IMR-90 (cell line): ENCODE results near the gene TBX10. TPM values are rescaled to one million over a fixed set of nuclear protein-coding genes. Genes with fewer than 3 reads are reported as not detected.

Experiments
- ATAC-seq: fragments of 200-7000 bp; cut with Tn5 transposase; 2 replicates; pipeline ENCODE4 v1.9.1; 2020; ENCODE audit warnings: low read depth, mild to moderate bottlenecking, moderate library complexity
- BruUV-seq: library from RNA; stranded (reverse); fragments of 400-500 nt; replicated peaks from 2 replicates; lab custom pipeline; 2021; lab: Mats Ljungman, UMichigan
- CTCF ChIA-PET: fragments of 300-600 bp; formaldehyde crosslinking; extraction: SDS; loops from one replicate; lab custom pipeline; 2021; ENCODE audit warnings: antibody characterized with exemption; lab: Yijun Ruan, JAX
- POLR2A ChIA-PET: fragments of 300-600 bp; sonication (Branson Sonifier 250); formaldehyde crosslinking; loops from one replicate; lab custom pipeline; 2022; ENCODE audit warnings: antibody characterized with exemption; ENCODE audit not compliant: unreplicated experiment; lab: Charles Lee
- DNase-seq: peaks from one replicate; pipeline ENCODE4 v3.0.0; 2013
- H2AFZ ChIP-seq: replicated peaks from 2 replicates; pipeline ENCODE3; 2013; ENCODE audit warnings: low read length, mild to moderate bottlenecking; ENCODE audit not compliant: poor library complexity
- H2AK5ac ChIP-seq: 2 replicates; pipeline ENCODE4 v1.6.1; 2013; ENCODE audit warnings: low read depth, low read length, inconsistent platforms
- H2AK9ac ChIP-seq: replicated peaks from 2 replicates; pipeline ENCODE3; 2013; ENCODE audit warnings: mild to moderate bottlenecking, low read depth, low read length, moderate library complexity; ENCODE audit not compliant: poor library complexity
- H2BK120ac ChIP-seq: 2 replicates; pipeline ENCODE4 v1.6.1; 2013; ENCODE audit warnings: low read depth, low read length, inconsistent platforms
- H2BK15ac ChIP-seq: 3 replicates; pipeline ENCODE4 v1.6.1; 2013; ENCODE audit warnings: low read depth, low read length, inconsistent platforms
- H2BK20ac ChIP-seq: 2 replicates; pipeline ENCODE4 v1.6.1; 2013; ENCODE audit warnings: low read depth, mild to moderate bottlenecking, inconsistent platforms, low read length, moderate library complexity
- H2BK5ac ChIP-seq: 2 replicates; pipeline ENCODE4 v1.6.1; 2013; ENCODE audit warnings: mild to moderate bottlenecking, low read depth, low read length, inconsistent platforms; ENCODE audit not compliant: poor library complexity, severe bottlenecking
- H3K14ac ChIP-seq: replicated peaks from 2 replicates; pipeline ENCODE4 v1.6.1; 2013; ENCODE audit warnings: low read depth, low read length, inconsistent platforms
- H3K18ac ChIP-seq: 2 replicates; pipeline ENCODE4 v1.6.1; 2013; ENCODE audit warnings: low read depth, low read length, control low read depth
- H3K23ac ChIP-seq: 2 replicates; pipeline ENCODE4 v1.6.1; 2013; ENCODE audit warnings: low read depth, low read length, inconsistent platforms
- H3K27ac ChIP-seq: 2 replicates; pipeline ENCODE4 v1.5.1; 2013; ENCODE audit warnings: mild to moderate bottlenecking, control low read depth, low read length; ENCODE audit not compliant: insufficient read depth
- H3K27me3 ChIP-seq: 2 replicates; pipeline ENCODE4 v1.6.1; 2013; ENCODE audit warnings: low read length; ENCODE audit not compliant: control insufficient read depth, insufficient read depth
- H3K36me3 ChIP-seq: 2 replicates; pipeline ENCODE4 v1.6.1; 2013; ENCODE audit warnings: low read length, mixed read lengths; ENCODE audit not compliant: control insufficient read depth, insufficient read depth
- H3K4ac ChIP-seq: 2 replicates; pipeline ENCODE4 v1.6.1; 2013; ENCODE audit warnings: low read depth, low read length, inconsistent platforms
- H3K4me1 ChIP-seq: 2 replicates; pipeline ENCODE4 v1.6.1; 2013; ENCODE audit warnings: low read length, mixed read lengths; ENCODE audit not compliant: control insufficient read depth, insufficient read depth
- H3K4me2 ChIP-seq: 2 replicates; pipeline ENCODE4 v1.6.1; 2013; ENCODE audit warnings: low read depth, mild to moderate bottlenecking, control low read depth, low read length, moderate library complexity
- H3K4me3 ChIP-seq: 2 replicates; pipeline ENCODE4 v1.5.1; 2013; ENCODE audit warnings: low read depth, mild to moderate bottlenecking, control low read depth, low read length, moderate library complexity; ENCODE audit not compliant: insufficient read depth
- H3K56ac ChIP-seq: 2 replicates; pipeline ENCODE4 v1.6.1; 2013; ENCODE audit warnings: low read length, inconsistent platforms; ENCODE audit not compliant: insufficient read depth; ENCODE audit errors: extremely low read depth
- H3K79me1 ChIP-seq, 2 experiments: 2 replicates each; pipeline ENCODE4 v1.6.1; 2013; ENCODE audit warnings: low read length in 2 of 2, inconsistent platforms in 1 of 2, low read depth in 1 of 2
- H3K9ac ChIP-seq: 2 replicates; pipeline ENCODE4 v1.6.1; 2013; ENCODE audit warnings: low read depth, low read length, control low read depth
- H3K9me1 ChIP-seq: 2 replicates; pipeline ENCODE4 v1.6.1; 2013; ENCODE audit warnings: low read length, inconsistent platforms; ENCODE audit not compliant: insufficient read depth
- H3K9me3 ChIP-seq: 2 replicates; pipeline ENCODE4 v1.6.1; 2013; ENCODE audit warnings: low read length; ENCODE audit not compliant: control insufficient read depth, insufficient read depth
- H4K20me1 ChIP-seq: 2 replicates; pipeline ENCODE4 v1.6.1; 2013; ENCODE audit warnings: low read length, inconsistent platforms; ENCODE audit not compliant: insufficient read depth
- H4K5ac ChIP-seq: 2 replicates; pipeline ENCODE4 v1.6.1; 2013; ENCODE audit warnings: mild to moderate bottlenecking, low read depth, low read length, control low read depth
- H4K8ac ChIP-seq, 2 experiments: 2 replicates each; pipeline ENCODE4 v1.6.1; 2013; ENCODE audit warnings: low read depth in 2 of 2, low read length in 2 of 2, control low read depth in 1 of 2, inconsistent platforms in 1 of 2
- H4K91ac ChIP-seq: 2 replicates; pipeline ENCODE4 v1.6.1; 2013; ENCODE audit warnings: low read depth, low read length, inconsistent platforms; ENCODE audit not compliant: insufficient read depth
- BHLHE40 ChIP-seq: fragments of 150-350 bp; IDR thresholded peaks from 2 replicates; pipeline ENCODE4 v1.6.1; 2016; ENCODE audit warnings: mild to moderate bottlenecking, low read depth, low read length
- CEBPB ChIP-seq: IDR thresholded peaks from 2 replicates; pipeline ENCODE4 v1.6.1; 2012; ENCODE audit warnings: low read depth, low read length, improper control_type of control experiment
- CHD1 ChIP-seq: IDR thresholded peaks from 2 replicates; pipeline ENCODE4 v1.6.1; 2012; ENCODE audit warnings: low read depth, low read length, improper control_type of control experiment
- FOS ChIP-seq: fragments of 150-350 bp; IDR thresholded peaks from 2 replicates; pipeline ENCODE4 v1.6.1; 2016; ENCODE audit warnings: low read depth, low read length
- MAFK ChIP-seq: IDR thresholded peaks from 2 replicates; pipeline ENCODE4 v1.6.1; 2012; ENCODE audit warnings: low read depth, low read length, improper control_type of control experiment
- MAZ ChIP-seq: IDR thresholded peaks from 2 replicates; pipeline ENCODE4 v1.6.1; 2012; ENCODE audit warnings: low read depth, mild to moderate bottlenecking, low read length, improper control_type of control experiment, moderate library complexity, borderline replicate concordance
- MXI1 ChIP-seq: IDR thresholded peaks from 2 replicates; pipeline ENCODE4 v1.6.1; 2012; ENCODE audit warnings: low read depth, mild to moderate bottlenecking, low read length, moderate library complexity, borderline replicate concordance
- NFE2L2 ChIP-seq: fragments of 150-350 bp; IDR thresholded peaks from 2 replicates; pipeline ENCODE4 v1.6.1; 2016; ENCODE audit warnings: low read depth, mild to moderate bottlenecking, low read length
- POLR2A ChIP-seq: IDR thresholded peaks from 2 replicates; pipeline ENCODE4 v1.6.1; 2012; ENCODE audit warnings: mild to moderate bottlenecking, low read depth, low read length
- RCOR1 ChIP-seq: IDR thresholded peaks from 2 replicates; pipeline ENCODE4 v1.6.1; 2012; ENCODE audit warnings: mild to moderate bottlenecking, low read length, improper control_type of control experiment; ENCODE audit not compliant: insufficient replicate concordance
- RFX5 ChIP-seq: IDR thresholded peaks from 2 replicates; pipeline ENCODE4 v1.8.0; 2012; ENCODE audit warnings: low read depth, mild to moderate bottlenecking, low read length, moderate library complexity
- SMC3 ChIP-seq: fragments of 150-350 bp; IDR thresholded peaks from 2 replicates; pipeline ENCODE4 v1.6.1; 2016; ENCODE audit warnings: low read depth, mild to moderate bottlenecking, antibody characterized with exemption, low read length, moderate library complexity
- WGBS, 2 experiments: methylation state at CpG; one replicate each; pipeline versions ENCODE4 v1.1.5 to v1.1.7; 2013; ENCODE audit warnings: missing lambda C conversion rate in 2 of 2; ENCODE audit not compliant: insufficient read length in 1 of 2; ENCODE audit errors: extremely low coverage in 2 of 2; 5-methylcytosine and 5-hydroxymethylcytosine counted together
- dilution Hi-C: fragments of 300-500 bp; cut with HindIII; formaldehyde crosslinking; loops from one replicate; pipeline ENCODE4 v1.14.3; 2018; ENCODE audit warnings: low sequenced_read_pairs; ENCODE audit not compliant: unreplicated experiment
- in situ Hi-C: fragments of 300-500 bp; cut with MboI; formaldehyde crosslinking; loops from 3 replicates; pipeline ENCODE4 v1.14.3; 2019; ENCODE audit warnings: low sequenced_read_pairs, inconsistent platforms, mixed read lengths
- intact Hi-C: fragments of 100-400 bp; cut with micrococcal nuclease; formaldehyde crosslinking; loops from 2 replicates; pipeline ENCODE4 v1.10.0; 2022
- polyA plus RNA-seq, 3 experiments: library from polyadenylated mRNA; depleted of rRNA; stranded (reverse); fragments of >200 nt; gene quantifications; 2 replicates each; pipeline ENCODE4 v1.2.3, GENCODE V29; 2012; ENCODE audit warnings: low replicate concordance in 1 of 3
- total RNA-seq: library from RNA; depleted of rRNA; stranded (reverse); fragments of >200 nt; gene quantifications from 2 replicates; pipeline ENCODE4 v1.2.3, GENCODE V29; 2012
- TF ChIP-seq, protein P1 (sequence below): fragments of 150-350 bp; IDR thresholded peaks from 2 replicates; pipeline ENCODE4 v1.6.1; 2017; ENCODE audit warnings: mild to moderate bottlenecking, antibody characterized with exemption, low read length, low read depth
- TF ChIP-seq, protein P2 (sequence below): fragments of 150-350 bp; IDR thresholded peaks from 2 replicates; pipeline ENCODE4 v1.6.1; 2016; ENCODE audit warnings: low read depth, mild to moderate bottlenecking, low read length, moderate library complexity, borderline replicate concordance
- TF ChIP-seq, protein P3 (sequence below): conservative IDR thresholded peaks from 2 replicates; pipeline ENCODE4 v1.5.1; 2012; ENCODE audit warnings: mild to moderate bottlenecking, low read depth, low read length, improper control_type of control experiment

TBX10 gene
- total and polyA plus RNA-seq, 2 of the 4 experiments (the other 2 are of a cell fraction) = not detected

DNA sequence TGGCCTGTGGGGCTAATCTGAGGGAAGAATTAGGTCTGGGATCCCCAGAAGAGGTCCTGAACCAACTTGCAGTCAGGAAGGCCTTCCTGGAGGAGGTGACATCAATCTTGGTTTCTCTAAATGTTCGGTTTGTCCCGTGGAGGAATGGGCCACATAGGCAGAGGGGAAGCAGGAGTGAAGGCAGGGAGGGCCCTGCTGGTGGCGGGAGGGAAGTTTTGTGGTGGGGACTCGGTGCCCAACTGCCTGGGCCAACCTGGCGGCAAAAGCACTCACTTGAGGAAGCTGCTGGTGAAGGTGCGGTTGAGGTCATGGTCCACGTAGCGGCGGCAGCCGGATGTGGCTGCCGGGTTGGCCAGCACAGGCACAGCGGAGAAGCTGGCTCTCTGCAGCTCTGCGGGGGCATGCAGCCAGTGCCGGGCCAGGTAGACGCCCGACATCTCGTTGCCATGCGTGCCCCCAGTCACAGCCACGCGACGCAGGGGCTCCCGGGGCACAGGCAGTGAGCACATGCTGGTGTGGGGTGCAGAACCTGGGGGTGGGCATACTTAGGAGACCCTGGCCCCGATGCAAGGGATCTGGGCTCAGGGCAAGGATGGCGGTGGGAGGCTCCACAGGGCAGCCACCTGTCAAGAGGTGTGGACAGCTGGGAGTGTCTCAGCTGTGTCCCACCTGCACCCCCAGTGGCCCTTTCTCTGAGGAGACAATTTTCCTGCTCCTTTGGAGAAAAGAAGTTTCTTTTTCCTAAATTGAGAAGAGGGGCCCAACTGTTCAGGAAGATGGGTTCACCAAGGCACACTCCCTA, 7.2 kb upstream of the TBX10 start:
- in situ Hi-C loops = no loop called here
- POLR2A ChIA-PET = no interaction called here
- Histone ChIP-seq H3K56ac (no peak overlapping the region), H3K36me3 (no peaks in the 10 kb centered on the region), H3K14ac (no peak overlapping the region), H4K8ac (no peak overlapping the region), H2AK9ac (no peak overlapping the region), H3K23ac (no peak overlapping the region), H2BK20ac (no peak overlapping the region), H3K4ac (no peak overlapping the region), H3K4me3 (no peak overlapping the region), H2AFZ (no peak overlapping the region), H3K9me1 (peaks cover 7% of the 10 kb centered on the region; the same call in 1 of the 2 replicates), H3K27ac (no peak overlapping the region), H4K5ac (no peak overlapping the region), H3K79me1 (no peaks in the 10 kb centered on the region), H3K9me3 (no peaks in the 10 kb centered on the region; the same call in 1 of the 2 replicates), H2BK15ac (no peak overlapping the region), H2BK5ac (no peak overlapping the region), H2BK120ac (no peak overlapping the region), H2AK5ac (no peak overlapping the region), H3K27me3 (peaks cover 10% of the 10 kb centered on the region; the same call in 1 of the 2 replicates), H3K18ac (no peak overlapping the region), H4K91ac (no peak overlapping the region), H3K4me2 (no peak overlapping the region), H3K9ac (no peak overlapping the region), H4K20me1 (0 out of 2 replicates have a peak, but pooled peaks cover 4% of the 10 kb centered on the region), H3K4me1 (no peaks in the 10 kb centered on the region)
- ATAC-seq = no peak
- 88% methylated on average over 9 of the region's 24 CpGs; no CpG with 5 or more reads in 1 of the 2 experiments for WGBS, 2 experiments
- no peak for DNase-seq
- intact Hi-C loops = loop anchor here (10.0 kb wide), 1 partner anchor 148 kb away; no protein-coding TSS in a partner anchor
- CTCF ChIA-PET = no interaction called here
- dilution Hi-C loops = no loop called here
- BruUV-seq = no TSS peak
- no peak for TF ChIP-seq CHD1
- no peak for TF ChIP-seq MXI1
- TF ChIP-seq MAZ = no peak
- TF ChIP-seq RCOR1 = no peak
- no peak for TF ChIP-seq POLR2A
- no peak for TF ChIP-seq SMC3
- TF ChIP-seq, protein P1, sequence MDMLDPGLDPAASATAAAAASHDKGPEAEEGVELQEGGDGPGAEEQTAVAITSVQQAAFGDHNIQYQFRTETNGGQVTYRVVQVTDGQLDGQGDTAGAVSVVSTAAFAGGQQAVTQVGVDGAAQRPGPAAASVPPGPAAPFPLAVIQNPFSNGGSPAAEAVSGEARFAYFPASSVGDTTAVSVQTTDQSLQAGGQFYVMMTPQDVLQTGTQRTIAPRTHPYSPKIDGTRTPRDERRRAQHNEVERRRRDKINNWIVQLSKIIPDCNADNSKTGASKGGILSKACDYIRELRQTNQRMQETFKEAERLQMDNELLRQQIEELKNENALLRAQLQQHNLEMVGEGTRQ = no peak
- no peak for TF ChIP-seq NFE2L2
- TF ChIP-seq MAFK = no peak
- TF ChIP-seq, protein P2, sequence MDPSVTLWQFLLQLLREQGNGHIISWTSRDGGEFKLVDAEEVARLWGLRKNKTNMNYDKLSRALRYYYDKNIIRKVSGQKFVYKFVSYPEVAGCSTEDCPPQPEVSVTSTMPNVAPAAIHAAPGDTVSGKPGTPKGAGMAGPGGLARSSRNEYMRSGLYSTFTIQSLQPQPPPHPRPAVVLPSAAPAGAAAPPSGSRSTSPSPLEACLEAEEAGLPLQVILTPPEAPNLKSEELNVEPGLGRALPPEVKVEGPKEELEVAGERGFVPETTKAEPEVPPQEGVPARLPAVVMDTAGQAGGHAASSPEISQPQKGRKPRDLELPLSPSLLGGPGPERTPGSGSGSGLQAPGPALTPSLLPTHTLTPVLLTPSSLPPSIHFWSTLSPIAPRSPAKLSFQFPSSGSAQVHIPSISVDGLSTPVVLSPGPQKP = no peak
- TF ChIP-seq CEBPB = no peak
- no peak for TF ChIP-seq BHLHE40
- TF ChIP-seq, protein P3, sequence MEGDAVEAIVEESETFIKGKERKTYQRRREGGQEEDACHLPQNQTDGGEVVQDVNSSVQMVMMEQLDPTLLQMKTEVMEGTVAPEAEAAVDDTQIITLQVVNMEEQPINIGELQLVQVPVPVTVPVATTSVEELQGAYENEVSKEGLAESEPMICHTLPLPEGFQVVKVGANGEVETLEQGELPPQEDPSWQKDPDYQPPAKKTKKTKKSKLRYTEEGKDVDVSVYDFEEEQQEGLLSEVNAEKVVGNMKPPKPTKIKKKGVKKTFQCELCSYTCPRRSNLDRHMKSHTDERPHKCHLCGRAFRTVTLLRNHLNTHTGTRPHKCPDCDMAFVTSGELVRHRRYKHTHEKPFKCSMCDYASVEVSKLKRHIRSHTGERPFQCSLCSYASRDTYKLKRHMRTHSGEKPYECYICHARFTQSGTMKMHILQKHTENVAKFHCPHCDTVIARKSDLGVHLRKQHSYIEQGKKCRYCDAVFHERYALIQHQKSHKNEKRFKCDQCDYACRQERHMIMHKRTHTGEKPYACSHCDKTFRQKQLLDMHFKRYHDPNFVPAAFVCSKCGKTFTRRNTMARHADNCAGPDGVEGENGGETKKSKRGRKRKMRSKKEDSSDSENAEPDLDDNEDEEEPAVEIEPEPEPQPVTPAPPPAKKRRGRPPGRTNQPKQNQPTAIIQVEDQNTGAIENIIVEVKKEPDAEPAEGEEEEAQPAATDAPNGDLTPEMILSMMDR = no peak
- no peak for TF ChIP-seq RFX5
- no peak for TF ChIP-seq FOS
